ENCODE results near the gene UBXN10.

The UBXN10 gene

GRCh38 chr1:20154301-20154831 lies 31.5 kb upstream of the UBXN10 start:
- TF ChIP-seq CTCF (IDR thresholded peaks at IDR 0.05): no peak

- TF ChIP-seq CTCF (IDR thresholded peaks at IDR 0.05): no peak
These were observed 27.4 kb upstream of the UBXN10 start for GRCh38 chr1:20158358-20159070.

- no peak for TF ChIP-seq CTCF (IDR thresholded peaks at IDR 0.05)
These were observed 25.9 kb upstream of the UBXN10 start for GRCh38 chr1:20160034-20160433.

GRCh38 chr1:20164694-20165202 lies 21.1 kb upstream of the UBXN10 start:
- no peak for TF ChIP-seq CTCF (IDR thresholded peaks at IDR 0.05)

GRCh38 chr1:20165522-20165951 lies 20.4 kb upstream of the UBXN10 start:
- peak; percentile 27; the same call in 1 of the 2 replicates for TF ChIP-seq CTCF (IDR thresholded peaks at IDR 0.05)

GRCh38 chr1:20166051-20166450 lies 19.8 kb upstream of the UBXN10 start:
- TF ChIP-seq CTCF (IDR thresholded peaks at IDR 0.05): no peak

GRCh38 chr1:20167126-20167525 lies 18.8 kb upstream of the UBXN10 start:
- no peak for TF ChIP-seq CTCF (IDR thresholded peaks at IDR 0.05)

Measured in LNCAP (cell line).